OCI-LY7 (cell line): Measurements from ENCODE around the gene CYB561.

Experiments
- CTCF ChIP-seq: fragments of 200-600 bp; sonication (generic); conservative IDR thresholded peaks from 2 replicates; pipeline ENCODE4 v1.5.1; 2014; ENCODE audit warnings: mild to moderate bottlenecking, antibody characterized with exemption, low read length, moderate library complexity, mixed read lengths
- EZH2phosphoT487 ChIP-seq: fragments of 200-600 bp; sonication (generic); IDR thresholded peaks from 2 replicates; pipeline ENCODE4 v1.6.1; 2018; ENCODE audit warnings: low read depth, borderline replicate concordance, mild to moderate bottlenecking, mixed run types, antibody characterized with exemption, low read length, moderate library complexity, mixed read lengths

- TF ChIP-seq CTCF (peak; percentile 46), EZH2phosphoT487 (no peak)
Observed at GRCh38 chr17:63442549-63443035, 3.5 kb downstream of the CYB561 start.
